GM18508 (cell line): ENCODE results near the gene ANXA9.

Experiments used
- ATAC-seq: cut with Tn5 transposase; IDR thresholded peaks from one replicate; pipeline ENCODE4 v1.9.1; 2021; ENCODE audit warnings: moderate number of reproducible peaks; ENCODE audit not compliant: insufficient read depth, unreplicated experiment

Gene ANXA9

DNA sequence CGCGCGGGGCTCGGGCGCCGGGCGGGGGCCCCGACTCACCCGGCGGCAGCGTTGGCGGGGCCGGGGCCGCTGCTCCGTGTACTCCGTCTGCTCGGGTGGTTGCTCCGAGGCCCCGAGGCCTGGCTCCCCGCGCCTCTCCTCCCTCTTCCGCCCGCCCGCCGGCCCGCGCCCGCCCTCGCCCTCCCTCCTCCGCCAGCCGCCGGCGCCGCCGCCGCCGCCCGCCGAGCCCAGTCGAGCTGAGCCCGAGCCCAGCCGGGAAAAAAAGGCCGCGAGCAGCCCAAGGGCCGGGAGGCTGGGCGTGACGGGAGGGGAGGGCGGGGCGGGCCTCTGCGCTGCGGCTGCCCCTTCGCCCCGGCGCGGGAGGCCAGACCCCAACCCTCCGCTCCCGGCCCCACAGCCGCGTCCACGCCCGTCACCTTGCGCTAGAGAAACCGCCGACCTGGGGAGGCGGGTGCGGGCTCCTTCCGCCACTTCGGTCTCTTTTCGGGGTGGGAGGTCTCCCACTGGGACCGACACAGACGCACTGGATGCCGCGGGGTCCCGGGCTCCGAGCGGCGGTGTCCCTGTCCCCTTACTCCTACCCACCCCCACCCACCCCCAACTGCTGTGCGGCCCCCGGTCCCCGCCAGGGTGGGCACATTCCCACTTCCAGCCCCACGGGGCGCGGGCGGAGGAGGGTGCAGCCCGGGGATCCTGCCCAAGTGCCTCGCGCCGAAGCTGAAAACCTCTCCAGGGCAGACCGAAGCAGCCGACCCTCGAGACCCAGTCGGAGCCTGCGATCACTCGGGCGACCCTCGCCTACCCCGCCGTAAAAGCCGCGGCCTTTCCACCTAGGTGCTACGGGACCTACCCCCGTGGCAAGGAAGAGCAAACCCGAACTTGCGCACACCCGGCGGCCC is 7.3 kb upstream of the ANXA9 start, which contains the start of gene CERS2:
Gene CERS2, minus strand, starts transcription at position 256 of the 899 bp plus-strand sequence. CDS start 5,745 bp downstream, outside the sequence.
- ATAC-seq: no peak

DNA sequence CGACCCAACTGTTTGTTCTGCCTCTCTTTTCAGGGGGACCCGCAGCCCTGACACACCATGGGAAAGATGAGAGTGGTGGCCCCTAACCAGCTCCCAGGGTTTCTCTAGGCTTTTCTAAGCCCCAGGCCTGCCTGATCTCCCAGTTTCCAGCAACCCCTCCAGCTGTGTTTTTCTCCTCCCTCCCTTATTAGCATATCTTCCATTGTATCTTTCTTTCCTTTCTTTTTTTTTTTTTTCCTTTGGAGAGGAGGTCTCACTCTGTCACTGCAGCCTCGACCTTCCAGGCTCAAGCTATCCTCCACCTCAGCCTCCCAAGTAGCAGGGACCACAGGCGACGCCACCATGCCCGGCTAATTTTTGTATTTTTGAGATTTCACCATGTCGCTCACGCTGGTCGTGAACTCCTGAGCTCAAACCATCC is 5.7 kb upstream of the ANXA9 start:
- ATAC-seq: no peak

DNA sequence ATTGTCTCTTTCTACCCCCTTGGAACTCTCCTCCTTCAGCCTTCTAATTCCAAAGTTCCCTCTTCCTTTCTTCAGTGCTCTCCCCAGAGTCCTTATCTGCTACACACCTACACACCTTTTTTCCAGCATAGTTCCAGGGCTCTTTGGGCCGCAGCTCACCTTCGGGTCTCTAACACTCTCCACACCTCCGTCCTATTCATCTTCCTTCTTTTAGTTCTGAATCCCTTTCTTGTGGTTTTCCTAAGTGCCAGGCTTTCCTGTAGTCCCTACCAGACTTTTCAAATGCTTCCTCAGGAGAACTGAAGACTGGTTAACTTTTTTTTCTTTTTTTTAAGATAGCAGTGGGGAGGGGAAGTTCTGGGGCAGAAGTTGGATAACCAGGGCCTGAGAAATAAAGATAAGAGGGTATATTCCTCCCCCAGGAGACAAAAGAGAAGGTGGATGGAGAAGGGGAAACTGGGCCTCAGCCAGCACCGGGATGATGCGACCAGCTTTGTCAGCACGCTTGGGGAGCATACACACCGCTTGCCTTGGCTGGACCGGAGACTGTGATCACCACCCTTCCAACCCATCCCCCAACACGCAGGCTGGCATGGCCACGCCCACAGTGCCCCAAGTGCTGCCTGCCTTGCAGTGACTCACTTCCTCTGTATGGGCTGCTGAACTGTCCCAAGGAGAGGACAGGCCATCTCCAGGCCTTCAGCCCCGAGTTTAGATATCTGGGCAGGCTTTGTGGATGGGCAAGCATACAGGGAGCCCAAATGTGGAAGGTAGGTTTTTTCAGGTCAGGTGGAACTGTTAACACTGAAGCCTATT is 5.0 kb upstream of the ANXA9 start:
- no peak for ATAC-seq

DNA sequence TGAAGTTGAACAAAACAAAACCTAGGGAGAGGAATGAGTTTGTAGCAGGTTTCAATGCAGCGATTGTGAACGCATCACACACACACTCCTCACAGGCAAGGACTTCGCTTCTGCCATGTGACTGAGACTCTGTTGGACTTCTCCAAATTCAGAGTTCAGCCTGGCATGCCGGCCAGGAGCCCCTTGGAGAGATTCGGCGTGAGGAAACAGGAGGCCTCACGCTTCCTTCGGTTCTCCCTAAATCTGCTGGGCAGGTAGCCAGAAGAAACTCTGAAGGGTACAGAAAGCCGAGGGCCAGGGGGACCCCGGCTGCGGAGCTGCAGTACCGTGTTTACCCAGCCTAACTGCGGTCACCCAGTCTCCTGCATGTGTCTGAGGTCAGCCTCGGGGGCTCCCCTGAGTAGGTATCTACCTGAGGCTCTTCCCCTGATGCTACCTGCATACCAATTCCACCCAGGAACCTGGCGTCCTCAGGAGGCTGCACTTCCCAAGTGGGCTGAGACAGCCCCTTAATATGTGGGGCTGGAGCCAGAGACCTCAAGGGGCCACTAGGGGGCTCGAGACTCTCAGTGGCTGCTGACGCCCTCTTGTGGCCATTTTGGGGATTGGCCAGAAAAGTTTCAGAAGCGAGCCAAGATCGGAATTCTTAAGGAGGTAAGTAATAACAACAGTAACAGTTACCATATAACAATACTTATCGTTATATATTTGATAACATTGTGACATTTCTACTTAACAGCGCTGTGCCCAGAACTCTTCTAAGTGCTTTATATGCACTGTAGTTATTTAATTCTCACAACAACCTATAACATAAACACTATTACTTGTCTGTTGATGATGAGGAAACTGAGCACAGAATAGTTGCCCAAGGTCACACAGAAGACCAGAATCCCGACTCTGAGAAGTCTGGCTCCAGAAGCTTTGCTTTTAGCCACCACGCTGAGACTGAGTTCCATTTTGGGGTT is 2.7 kb upstream of the ANXA9 start:
- ATAC-seq: no peak

DNA sequence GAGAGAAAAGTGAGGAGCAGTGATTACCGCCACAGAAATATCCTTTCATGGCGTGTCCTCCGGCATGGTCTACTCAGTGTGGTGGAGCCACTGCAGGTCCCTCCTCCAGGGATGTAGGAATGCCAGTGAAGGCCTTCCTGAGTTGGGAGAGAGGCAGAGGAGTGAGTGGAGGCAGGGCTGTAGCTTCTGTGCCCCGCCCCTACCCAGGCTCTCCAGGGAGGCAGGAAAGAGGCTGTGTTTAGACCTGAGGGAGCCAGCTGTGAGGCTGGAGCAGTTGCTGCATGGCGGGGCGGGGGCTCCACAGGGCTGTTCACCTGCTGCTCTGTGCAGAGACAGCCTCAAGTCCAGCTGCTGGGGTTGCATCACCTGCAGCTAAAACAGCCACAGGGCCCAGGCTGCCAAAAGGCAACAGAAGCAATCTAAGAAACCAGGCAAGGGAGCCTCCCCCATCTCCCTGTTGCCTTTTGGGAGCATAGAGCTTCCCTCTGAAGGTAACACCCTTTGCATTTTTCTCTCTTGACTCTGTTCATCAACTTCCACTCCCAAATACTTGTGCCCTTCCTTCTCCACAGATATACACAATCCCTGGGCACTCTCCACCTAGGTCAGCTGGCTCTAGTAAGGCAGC is 801 bp upstream of the ANXA9 start:
- ATAC-seq: no peak

DNA sequence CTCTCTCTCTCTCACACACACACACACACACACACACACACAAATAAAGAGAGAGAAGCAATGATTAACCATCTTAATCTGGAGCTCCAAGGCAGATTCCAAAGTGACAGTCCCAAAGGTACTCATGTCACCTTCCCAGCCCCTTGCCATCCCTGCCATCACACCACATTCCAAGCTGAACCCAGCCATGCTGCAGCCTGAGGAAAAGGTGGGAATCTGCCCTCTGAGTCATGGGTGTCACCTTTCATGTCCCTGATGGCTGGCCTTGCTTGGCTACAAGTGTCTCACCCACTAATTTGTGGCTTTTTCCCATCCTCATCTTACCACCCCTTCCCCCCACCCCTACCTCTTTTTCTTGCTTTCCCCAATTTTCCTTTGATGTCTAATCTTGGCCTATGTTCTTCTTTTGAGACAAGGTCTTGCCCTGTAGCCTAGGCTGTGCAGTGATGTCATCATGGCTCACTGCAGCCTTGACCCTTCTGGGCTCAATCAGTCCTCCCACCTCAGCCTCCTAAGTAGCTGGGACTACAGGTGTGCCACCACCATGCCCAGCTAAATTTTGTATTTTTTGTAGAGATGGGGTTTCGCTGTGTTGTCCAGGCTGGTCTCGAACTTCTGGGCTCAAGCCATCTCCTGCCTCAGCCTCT is 3.2 kb downstream of the ANXA9 start:
- ATAC-seq: no peak

DNA sequence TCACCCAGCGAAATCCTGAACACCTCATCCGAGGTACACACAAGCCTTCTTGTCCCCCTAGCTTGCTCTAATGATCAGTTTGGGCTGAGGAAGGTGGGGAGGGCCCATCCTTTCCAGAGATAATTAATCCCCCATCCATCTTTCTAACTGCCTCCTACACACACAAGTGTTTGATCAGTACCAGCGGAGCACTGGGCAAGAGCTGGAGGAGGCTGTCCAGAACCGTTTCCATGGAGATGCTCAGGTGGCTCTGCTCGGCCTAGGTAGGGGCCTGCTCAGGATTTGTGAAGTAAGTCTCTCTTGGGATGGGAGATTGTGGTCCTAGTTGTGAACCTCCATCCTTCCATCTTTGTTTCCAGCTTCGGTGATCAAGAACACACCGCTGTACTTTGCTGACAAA is 5.8 kb downstream of the ANXA9 start:
- no peak for ATAC-seq

DNA sequence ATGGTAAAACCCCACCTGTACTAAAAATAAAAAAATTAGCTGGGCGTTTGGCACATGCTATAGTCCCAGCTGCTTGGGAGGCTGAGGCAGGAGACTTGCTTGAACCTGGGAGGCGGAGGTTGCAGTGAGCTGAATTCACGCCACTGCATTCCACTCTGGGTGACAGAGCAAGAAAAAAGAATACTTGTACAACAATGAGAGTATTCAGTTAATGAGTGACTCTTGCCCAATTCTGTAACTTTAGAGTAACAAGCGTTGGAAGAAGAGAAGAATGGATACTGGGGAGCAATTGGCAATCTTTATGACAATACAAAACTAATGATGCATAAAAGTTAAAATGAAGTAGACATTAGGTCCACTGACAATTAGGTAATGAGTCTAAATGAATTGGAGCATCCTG is 10.5 kb downstream of the ANXA9 start:
- no peak for ATAC-seq

DNA sequence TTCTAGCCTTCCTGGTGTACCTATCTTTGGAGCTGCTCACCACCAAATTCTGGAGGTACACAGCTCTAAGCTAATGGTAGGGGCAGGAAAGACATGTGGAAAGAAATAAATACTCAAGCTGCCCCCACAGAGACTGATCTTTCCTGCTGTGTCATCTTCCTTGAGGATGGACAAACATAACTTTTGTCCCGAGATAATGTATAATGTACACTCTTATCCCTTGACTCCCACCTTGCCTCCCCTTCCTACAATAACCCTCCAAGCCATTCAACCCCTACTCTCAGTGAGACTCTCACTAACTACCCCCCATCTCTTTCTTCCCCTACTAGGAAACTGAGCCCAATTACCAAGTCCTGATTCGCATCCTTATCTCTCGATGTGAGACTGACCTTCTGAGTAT is 12.2 kb downstream of the ANXA9 start:
- no peak for ATAC-seq

DNA sequence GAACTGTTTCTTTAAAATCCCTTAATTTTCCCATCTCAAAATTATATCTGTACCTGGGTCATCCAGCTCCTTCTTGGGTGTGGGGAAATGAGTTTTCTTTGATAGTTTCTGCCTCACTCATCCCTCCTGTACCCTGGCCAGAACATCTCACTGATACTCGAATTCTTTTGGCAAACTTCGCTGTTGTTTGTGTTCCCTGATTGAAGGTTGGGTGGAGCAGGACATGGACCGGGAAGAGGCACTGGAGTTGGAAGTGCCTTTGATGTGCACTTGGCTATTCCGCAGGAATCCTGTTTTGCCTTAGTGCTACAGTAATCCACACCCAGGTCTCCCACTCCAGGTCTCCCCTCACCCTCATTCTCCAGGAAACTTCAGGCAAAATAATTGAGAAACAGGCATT is 13.4 kb downstream of the ANXA9 start:
- ATAC-seq: no peak

DNA sequence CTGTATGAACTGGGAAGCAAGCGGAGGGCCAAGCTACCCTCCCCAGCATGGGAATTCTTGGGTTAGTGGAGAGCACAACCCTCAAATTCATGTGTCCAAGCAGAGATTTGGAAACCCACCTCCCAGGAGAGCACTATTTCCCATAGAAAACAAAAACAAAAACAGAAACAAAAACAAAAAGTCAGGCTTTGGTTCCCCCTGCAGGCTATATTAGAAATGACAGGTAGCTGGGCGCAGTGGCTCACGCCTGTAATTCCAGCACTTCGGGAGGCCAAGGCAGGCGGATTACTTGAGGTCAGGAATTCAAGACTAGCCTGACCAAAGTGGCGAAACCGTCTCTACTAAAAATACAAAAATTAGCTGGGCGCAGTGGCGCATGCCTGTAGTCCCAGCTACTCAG is 13.8 kb downstream of the ANXA9 start:
- no peak for ATAC-seq

DNA sequence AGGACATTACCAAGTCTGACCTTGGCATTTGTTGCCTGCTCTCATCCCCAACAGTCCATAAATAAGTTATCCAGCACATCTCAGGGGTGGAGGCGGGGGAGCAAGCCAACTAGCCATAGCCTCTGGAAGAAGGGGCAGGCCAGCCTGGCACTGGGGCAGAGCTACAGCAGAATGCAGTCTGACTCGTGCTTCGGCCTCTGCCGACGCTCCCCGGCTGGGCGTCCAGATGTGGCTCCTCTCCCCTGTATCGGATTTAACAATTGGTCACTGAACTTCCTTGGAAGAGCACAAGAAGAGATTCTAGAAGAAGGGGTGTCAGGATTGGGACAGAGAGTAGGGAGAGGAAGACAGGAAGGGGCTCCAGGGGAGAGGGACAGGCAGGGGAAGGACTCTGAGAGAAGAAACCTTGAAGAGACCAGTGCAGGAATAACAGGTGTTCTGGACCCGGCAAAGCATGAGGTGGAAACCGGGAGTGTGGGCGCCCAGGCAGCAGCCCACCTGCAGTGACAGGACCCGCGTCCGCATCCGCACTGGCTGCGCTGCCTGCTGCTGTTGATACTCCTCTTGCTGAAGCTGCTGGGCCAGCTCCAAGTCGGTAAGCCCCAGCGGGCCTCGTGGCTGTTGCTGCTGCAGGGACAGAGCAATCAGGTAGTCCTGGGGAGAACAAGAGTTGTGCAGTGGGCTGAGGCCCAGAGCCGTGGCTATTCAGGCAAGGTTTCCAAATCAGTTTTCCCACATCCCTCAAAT is 15.2 kb downstream of the ANXA9 start:
- no peak for ATAC-seq

DNA sequence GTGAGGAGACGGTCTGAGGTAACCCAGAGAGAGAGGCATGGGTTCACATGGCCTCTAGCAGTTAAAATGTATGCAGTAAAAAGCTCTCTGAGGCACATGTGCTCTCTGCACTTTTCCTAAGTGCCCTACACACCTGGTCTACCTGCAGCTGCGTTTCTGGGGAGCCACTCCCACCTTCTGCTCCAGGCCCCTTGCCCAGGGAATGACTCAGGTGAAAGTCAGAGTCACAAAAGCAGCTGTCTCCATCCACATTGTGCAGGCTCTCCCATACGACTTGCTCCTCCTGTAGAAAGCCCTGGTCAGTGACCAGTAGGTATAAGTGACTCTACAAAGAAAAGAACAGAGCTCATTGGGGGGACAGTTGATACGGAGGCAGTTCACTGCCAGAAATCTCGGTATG is 15.9 kb downstream of the ANXA9 start:
- no peak for ATAC-seq

DNA sequence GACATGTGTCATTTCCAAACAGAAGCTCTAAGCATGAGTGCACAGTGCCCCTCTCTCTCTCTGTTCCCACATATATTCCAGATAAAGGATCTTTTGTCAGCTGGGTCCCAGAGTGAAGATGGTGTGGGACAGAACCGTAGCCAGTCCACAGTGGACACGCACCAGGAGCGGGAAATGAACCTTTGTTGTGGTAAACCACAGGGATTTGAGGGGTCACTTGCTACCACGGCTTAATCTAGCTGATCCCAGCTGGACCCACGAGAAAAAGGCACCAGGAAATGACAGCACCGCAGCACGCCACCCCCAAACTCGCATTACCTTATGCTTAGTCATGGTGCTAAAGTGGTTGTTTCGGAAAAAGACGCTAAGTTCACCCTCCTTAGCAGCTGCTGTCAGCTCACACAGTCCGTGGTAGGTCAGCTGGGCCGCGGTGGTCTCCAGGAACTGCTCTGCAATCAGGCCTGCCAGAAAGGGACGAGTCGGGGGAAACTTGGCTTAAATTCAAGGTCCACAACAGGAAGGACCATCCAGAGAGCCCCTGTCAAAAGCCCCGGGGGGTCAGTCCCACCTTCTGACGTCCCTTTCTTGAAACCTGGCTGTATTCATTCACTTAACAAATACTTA is 17.1 kb downstream of the ANXA9 start:
- no peak for ATAC-seq

DNA sequence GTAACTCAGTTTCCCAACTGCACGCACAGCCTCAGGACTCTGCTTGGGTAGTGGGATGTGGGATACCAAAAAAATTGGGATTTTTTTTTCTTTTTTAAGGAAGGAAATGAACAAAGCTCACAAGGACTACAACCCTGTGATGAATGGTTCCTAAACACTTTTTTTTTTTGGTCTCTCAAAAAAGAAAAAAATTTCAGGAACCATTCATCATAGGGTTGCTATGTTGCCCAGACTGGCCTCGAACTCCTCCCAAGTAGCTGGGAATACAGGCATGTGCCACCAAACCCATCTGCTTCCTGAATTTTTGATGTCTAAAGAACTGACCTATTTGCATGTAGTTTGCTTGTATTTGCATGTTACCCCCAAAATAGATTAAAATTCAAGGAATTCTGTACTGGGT is 17.8 kb downstream of the ANXA9 start:
- no peak for ATAC-seq

DNA sequence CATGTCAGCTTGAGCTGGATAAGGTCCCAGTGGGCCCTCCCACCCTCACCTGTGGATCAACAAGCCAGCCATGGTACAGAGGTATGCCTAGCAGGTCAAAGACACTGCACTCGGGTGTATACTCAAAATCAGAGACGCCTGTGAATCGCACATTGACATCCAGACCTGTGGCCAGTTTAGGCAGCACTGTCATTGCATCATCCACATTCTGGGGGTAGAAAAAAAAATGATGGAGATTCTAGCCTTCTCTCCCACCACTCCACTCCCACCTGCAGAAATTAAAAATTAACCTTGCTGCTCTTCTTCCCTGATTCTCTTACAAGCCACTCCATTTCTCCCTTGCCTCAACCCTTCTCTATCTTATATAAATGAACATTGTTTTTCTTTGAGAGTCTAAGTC is 18.3 kb downstream of the ANXA9 start:
- no peak for ATAC-seq

DNA sequence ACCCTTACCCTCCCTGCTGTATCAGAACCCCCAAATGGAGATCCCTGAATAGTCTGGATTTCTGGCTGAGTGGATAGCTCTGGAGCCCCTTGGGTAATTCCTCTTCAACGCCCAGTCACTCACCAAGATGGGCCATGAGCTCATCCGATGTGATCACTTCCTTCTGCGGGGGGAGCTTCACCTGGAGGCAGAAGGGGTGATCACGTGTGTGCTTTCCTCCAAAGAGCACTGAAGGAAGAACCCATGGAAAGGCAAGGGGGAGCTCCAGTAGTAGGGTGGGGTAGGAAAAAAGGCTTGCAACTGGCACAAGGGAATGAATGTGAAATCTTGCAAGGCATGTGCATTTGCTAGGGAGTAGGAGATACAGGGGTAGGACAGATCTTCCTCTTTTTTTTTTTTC is 19.5 kb downstream of the ANXA9 start:
- ATAC-seq: no peak

DNA sequence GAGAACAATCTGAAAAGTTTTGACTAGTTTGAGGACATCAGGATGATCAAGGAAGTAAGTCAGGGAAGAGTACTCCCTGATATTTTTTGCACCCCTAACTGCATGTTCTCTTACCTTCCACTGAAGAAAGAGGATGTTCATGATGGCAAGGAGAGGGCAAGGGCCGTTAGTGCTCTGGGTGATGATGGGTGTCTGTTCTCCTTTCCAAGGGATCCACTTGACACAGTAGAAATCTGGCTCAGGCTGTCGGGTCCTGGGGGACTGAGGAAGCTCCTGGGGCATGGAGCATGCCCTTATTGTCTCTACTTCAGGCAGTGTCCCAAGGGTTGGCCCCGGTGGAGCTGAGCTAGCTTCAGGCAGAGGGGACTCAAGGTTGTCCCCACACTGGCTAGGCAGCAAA is 20.0 kb downstream of the ANXA9 start:
- no peak for ATAC-seq
